Mucosa of gallbladder (tissue), 1 donor: Measurements from ENCODE around the gene JKAMP. TPM values are rescaled to one million over a fixed set of nuclear protein-coding genes. Genes with fewer than 3 reads are reported as not detected.
A peak's percentile ranks its signal among the peaks of the same experiment; 100 is the strongest.
"Not testable (repeated sequence)": the region's sequence is repeated elsewhere in the genome, so short reads cannot be mapped to it uniquely, and the experiment has no call there.

Experiments
- DNase-seq: peaks from one replicate; pipeline ENCODE4 v3.0.0-alpha.2; 2020; ENCODE audit warnings: low spot score
- total RNA-seq: library from RNA; stranded (reverse); gene quantifications from one replicate; pipeline ENCODE4 v1.2.1, GENCODE V29; 2021
- donor health status: DM: no; HTN: no; CAD: no.

Gene JKAMP
- total RNA-seq = 35.8 TPM

- peak; percentile 96 for DNase-seq
Measured at GRCh38 chr14:59483819-59484638, at the start of gene JKAMP, which contains the start of gene L3HYPDH. TSS of gene JKAMP (plus strand) at chr14:59484517. CDS start at chr14:59484590, 73 bp downstream. TSS of gene L3HYPDH (minus strand) at chr14:59484408. CDS start at chr14:59484316, 92 bp downstream.

GRCh38 chr14:59435101-59435500 is 49.2 kb upstream of the JKAMP start:
- no peak for DNase-seq

GRCh38 chr14:59435987-59436386 is 48.3 kb upstream of the JKAMP start:
- no peak for DNase-seq

GRCh38 chr14:59438195-59438647 is 46.1 kb upstream of the JKAMP start:
- no peak for DNase-seq

GRCh38 chr14:59439256-59439965 is 44.9 kb upstream of the JKAMP start:
- no peak for DNase-seq

GRCh38 chr14:59448673-59449072 is 35.6 kb upstream of the JKAMP start:
- not testable (repeated sequence) for DNase-seq

GRCh38 chr14:59450716-59451115 is 33.6 kb upstream of the JKAMP start:
- DNase-seq = no peak

- no peak for DNase-seq
Measured at GRCh38 chr14:59451849-59452248, 32.5 kb upstream of the JKAMP start.

- DNase-seq = no peak
Measured at GRCh38 chr14:59454139-59454538, 30.2 kb upstream of the JKAMP start.

GRCh38 chr14:59455411-59455810 is 28.9 kb upstream of the JKAMP start:
- DNase-seq = no peak

- DNase-seq = no peak
Measured at GRCh38 chr14:59458486-59458885, 25.8 kb upstream of the JKAMP start.

- DNase-seq = no peak
Measured at GRCh38 chr14:59460378-59460777, 23.9 kb upstream of the JKAMP start.

GRCh38 chr14:59461891-59462290 is 22.4 kb upstream of the JKAMP start:
- no peak for DNase-seq

GRCh38 chr14:59463787-59464485 is 20.4 kb upstream of the JKAMP start:
- DNase-seq = no peak

GRCh38 chr14:59464486-59465315 is 19.6 kb upstream of the JKAMP start:
- peak; percentile 47 for DNase-seq

- DNase-seq = peak; percentile 30
Measured at GRCh38 chr14:59465316-59466135, 18.8 kb upstream of the JKAMP start, which contains the start of gene GPR135. TSS of gene GPR135 (minus strand) at chr14:59465380. CDS start at chr14:59465226, 154 bp downstream.

GRCh38 chr14:59474172-59474571 is 10.1 kb upstream of the JKAMP start:
- no peak for DNase-seq

- DNase-seq = no peak
Measured at GRCh38 chr14:59475709-59476108, 8.6 kb upstream of the JKAMP start.

GRCh38 chr14:59478540-59478939 is 5.8 kb upstream of the JKAMP start:
- DNase-seq = no peak

GRCh38 chr14:59480166-59480565 is 4.2 kb upstream of the JKAMP start:
- no peak for DNase-seq
